G401 (cell line): Measurements from ENCODE around the gene SMTNL1. TPM values are rescaled to one million over a fixed set of nuclear protein-coding genes. Genes with fewer than 3 reads are reported as not detected.
A peak's percentile ranks its signal among the peaks of the same experiment; 100 is the strongest.

ENCODE experiments used
- DNase-seq: peaks from one replicate; pipeline ENCODE4 v3.0.0-alpha.2; 2015; ENCODE audit warnings: low spot score
- in situ Hi-C: cut with HindIII; loops from 2 replicates; pipeline ENCODE4 v1.10.0; 2016; ENCODE audit warnings: low sequenced_read_pairs, mixed read lengths
- total RNA-seq: library from RNA; depleted of rRNA; stranded (reverse); fragments of >200 nt; shearing (Covaris generic); gene quantifications from 2 replicates; pipeline ENCODE4 v1.2.3, GENCODE V29; 2014

The SMTNL1 gene
- total RNA-seq, 1 experiment from 2014 or later: not detected

- in situ Hi-C loops: no loop called here
- no peak for DNase-seq
Observed at GRCh38 chr11:57541169-57541568, 3.8 kb downstream of the SMTNL1 start.

GRCh38 chr11:57542582-57542981 is 5.2 kb downstream of the SMTNL1 start:
- in situ Hi-C loops: no loop called here
- DNase-seq: no peak

DNA sequence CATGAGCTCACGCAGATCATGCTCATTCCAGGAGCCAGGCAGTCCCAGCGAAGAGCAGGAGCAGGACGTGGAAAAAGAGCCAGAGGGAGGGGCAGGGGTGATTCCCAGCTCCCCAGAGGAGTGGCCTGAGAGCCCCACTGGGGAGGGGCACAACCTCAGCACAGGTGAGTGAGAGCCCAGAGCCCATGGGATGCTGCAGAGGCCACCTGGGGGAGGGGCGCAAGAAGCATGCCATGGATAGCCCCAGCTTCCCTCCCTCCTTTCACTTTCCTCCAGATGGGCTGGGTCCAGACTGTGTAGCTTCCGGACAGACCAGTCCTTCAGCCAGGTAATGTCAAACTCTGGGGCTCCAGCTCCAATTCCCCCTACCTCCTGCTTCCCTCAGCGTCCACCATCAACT is 6.2 kb downstream of the SMTNL1 start:
- no peak for DNase-seq
- in situ Hi-C loops: no loop called here

DNA sequence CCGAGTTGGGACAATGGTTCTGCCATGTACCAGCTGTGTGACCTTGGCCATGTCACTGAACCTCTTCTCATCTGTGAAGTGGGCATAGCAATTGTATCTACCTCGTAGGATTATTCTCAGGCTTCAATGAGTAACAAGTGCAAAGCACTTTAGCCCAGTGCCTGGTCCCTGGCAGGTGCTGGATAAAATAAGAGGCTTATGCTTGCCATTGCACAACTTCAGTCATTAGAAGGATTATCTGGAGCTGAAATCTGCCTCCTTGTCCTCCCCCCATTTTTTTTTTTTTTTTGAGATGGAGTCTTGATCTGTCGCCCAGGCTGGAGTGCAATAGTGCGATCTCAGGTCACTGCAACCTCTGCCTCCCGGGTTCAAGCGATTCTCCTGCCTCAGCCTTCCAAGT is 7.2 kb downstream of the SMTNL1 start:
- in situ Hi-C loops: no loop called here

GRCh38 chr11:57545883-57546282 is 8.5 kb downstream of the SMTNL1 start:
- no peak for DNase-seq
- in situ Hi-C loops: no loop called here

More for the DNA sequence above, 7.2 kb downstream of the SMTNL1 start:
- DNase-seq: no peak

DNA sequence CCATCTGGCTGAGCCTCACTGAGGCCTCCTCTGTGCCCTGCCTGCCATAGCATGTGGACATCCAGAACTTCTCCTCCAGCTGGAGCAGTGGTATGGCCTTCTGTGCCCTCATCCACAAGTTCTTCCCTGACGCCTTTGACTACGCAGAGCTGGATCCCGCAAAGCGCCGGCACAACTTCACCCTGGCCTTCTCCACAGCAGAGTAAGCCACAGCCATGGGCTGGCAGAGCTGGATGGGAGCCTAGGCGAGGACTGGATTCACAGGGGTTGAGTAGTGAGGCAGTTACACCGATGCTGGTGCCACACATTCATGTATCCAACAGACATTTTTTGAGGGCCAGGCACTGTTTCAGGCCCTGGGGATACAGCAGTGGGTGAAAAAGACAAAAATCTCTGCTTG is 9.1 kb downstream of the SMTNL1 start:
- no peak for DNase-seq
- in situ Hi-C loops: no loop called here

GRCh38 chr11:57546869-57547475 is 9.6 kb downstream of the SMTNL1 start:
- in situ Hi-C loops: no loop called here
- no peak for DNase-seq

GRCh38 chr11:57547854-57548377 is 10.5 kb downstream of the SMTNL1 start:
- in situ Hi-C loops: no loop called here
- no peak for DNase-seq

GRCh38 chr11:57549983-57550382 is 12.6 kb downstream of the SMTNL1 start:
- no peak for DNase-seq
- in situ Hi-C loops: no loop called here

GRCh38 chr11:57551941-57552340 is 14.5 kb downstream of the SMTNL1 start:
- in situ Hi-C loops: no loop called here

GRCh38 chr11:57552479-57552878 is 15.1 kb downstream of the SMTNL1 start:
- in situ Hi-C loops: no loop called here
- no peak for DNase-seq

More at GRCh38 chr11:57551941-57552340, 14.5 kb downstream of the SMTNL1 start:
- DNase-seq: no peak

- DNase-seq: no peak
- in situ Hi-C loops: no loop called here
Observed at GRCh38 chr11:57555393-57555792, 18.0 kb downstream of the SMTNL1 start.

DNA sequence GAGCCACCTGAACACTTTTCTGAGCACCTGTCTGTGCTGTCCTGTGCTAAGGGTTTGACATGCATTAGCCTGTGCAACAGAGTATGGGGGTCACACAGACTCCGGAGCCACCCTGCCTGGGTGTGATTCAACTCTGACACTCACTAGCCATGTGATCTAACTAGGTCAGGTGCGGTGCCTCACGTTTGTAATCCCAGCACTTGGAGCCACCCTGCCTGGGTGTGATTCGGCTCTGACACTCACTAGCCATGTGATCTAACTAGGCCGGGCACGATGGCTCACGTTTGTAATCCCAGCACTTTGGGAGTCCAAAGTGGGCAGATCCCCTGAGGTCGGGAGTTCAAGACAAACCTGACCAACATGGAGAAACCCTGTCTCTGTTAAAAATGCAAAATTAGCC is 18.6 kb downstream of the SMTNL1 start:
- in situ Hi-C loops: no loop called here
- no peak for DNase-seq

GRCh38 chr11:57560146-57560545 is 22.8 kb downstream of the SMTNL1 start:
- in situ Hi-C loops: no loop called here
- no peak for DNase-seq

- in situ Hi-C loops: no loop called here
- DNase-seq: peak; percentile 12
Observed at GRCh38 chr11:57562596-57562995, 25.2 kb downstream of the SMTNL1 start.

GRCh38 chr11:57566005-57566904 is 28.9 kb downstream of the SMTNL1 start:
- in situ Hi-C loops: no loop called here
- peak; percentile 59 for DNase-seq

- peak; percentile 56 for DNase-seq
- in situ Hi-C loops: no loop called here
Observed at GRCh38 chr11:57566905-57567514, 29.6 kb downstream of the SMTNL1 start.

- in situ Hi-C loops: no loop called here
- DNase-seq: peak; percentile 61
Observed at GRCh38 chr11:57567515-57568329, 30.3 kb downstream of the SMTNL1 start, which contains the start of gene UBE2L6. UBE2L6 (minus strand) TSS chr11:57567672; CDS start chr11:57567611, 61 bp downstream.

GRCh38 chr11:57568330-57568766 is 31.0 kb downstream of the SMTNL1 start:
- in situ Hi-C loops: no loop called here
- peak; percentile 85 for DNase-seq
